Left renal pelvis (tissue), 4 donors: ENCODE data around the gene DCLK2. TPM values are rescaled to one million over a fixed set of nuclear protein-coding genes. Genes with fewer than 3 reads are reported as not detected.
A peak's percentile ranks its signal among the peaks of the same experiment; 100 is the strongest.
"Not testable (repeated sequence)": the region's sequence is repeated elsewhere in the genome, so short reads cannot be mapped to it uniquely, and the experiment has no call there.

ENCODE experiments used
- DNase-seq, 4 donors: peaks; one replicate each; pipeline ENCODE4 v3.0.0-alpha.2; 2013; ENCODE audit warnings: low read depth in 4 of 4, low spot score in 3 of 4
- polyA plus RNA-seq, 4 donors: library from polyadenylated mRNA; unstranded; fragments of 120-200 nt; gene quantifications; one replicate each; pipeline ENCODE4 v1.2.1, GENCODE V29; 2013; ENCODE audit not compliant: insufficient read length in 4 of 4

Gene DCLK2
- polyA plus RNA-seq, 4 donors: 6.1 to 13.4 (median 11.3) TPM

DNA sequence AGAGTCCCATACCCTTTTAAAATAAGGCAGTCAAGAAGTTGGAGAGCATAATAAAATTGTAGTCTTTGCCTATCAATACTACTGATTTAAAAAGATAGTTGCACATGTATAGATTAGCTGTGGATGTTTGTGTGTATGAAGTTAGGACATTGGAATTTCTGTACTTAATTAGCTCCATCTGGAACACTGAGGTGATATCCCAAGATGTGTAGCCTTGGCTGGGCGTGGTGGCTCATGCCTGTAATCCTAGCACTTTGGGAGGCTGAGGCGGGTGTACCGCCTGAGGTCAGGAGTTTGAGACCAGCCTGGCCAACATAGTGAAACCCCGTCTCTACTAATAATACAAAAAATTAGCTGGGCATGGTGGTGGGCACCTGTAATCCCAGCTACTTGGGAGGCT lies 119.0 kb downstream of the DCLK2 start:
- not testable (repeated sequence) for DNase-seq

GRCh38 chr4:150199056-150199455 lies 120.8 kb downstream of the DCLK2 start:
- DNase-seq: no peak

DNA sequence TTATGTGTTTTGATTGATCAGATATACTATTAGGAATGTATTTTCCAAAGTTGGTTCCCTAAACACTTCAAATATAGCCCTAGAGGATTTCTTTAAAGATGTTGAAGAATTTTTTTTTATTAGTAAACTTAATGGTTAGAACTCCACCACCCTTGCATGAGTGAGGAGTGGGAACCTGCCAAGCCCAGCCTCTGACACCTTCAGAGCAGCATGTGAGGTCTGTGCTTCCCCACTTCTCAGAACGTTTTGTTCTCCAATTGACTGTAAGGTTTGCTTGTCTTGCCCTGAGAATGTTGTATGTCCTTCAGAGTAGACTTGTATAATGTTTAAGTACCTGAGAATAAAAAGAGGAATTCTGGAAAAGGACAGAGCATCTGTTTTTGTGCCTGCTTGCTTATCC lies 126.8 kb downstream of the DCLK2 start:
- no peak for DNase-seq

- no peak for DNase-seq
These were observed 128.0 kb downstream of the DCLK2 start for GRCh38 chr4:150206265-150206664.

DNA sequence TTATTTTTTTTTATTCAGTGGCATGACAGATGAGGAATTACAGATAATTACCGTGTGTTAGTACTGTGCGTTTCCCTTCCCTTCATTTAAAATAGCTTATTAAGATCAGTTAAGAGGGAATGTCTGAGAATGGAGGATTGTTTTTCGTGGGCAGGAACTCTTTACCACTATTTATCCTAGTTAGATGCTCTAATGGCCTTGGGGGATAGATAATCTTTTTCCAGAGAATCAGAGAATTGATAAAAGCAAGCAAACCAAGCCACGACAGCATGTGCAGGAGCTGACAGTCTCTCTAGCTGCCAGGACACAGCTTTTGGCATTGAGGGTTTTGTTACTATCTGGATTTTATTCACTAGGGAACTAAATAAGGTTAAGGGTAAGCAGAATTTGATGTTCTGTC lies 128.7 kb downstream of the DCLK2 start:
- no peak for DNase-seq

DNA sequence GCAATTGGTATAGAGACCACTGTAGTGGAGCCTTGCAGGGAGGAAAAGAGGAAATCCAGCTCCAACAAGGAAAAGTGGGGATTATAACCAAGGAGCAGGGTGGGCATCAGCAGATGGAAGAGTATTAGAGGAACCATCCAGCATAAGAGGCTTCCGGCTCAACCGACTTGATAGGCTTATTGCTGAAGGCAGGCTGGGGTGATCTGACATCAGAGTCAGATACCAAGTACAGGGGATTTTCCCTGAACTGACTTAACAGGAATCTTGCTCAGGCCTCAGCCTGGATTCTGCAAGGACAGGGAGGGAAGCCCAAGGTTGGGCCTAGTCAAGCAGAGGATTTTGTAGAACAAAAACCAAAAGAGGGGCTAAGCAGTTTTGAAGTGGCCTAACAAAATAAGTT lies 129.6 kb downstream of the DCLK2 start:
- DNase-seq: no peak

GRCh38 chr4:150209140-150209829 lies 131.0 kb downstream of the DCLK2 start:
- peak in 1 of 4 donors; percentile 36 for DNase-seq

DNA sequence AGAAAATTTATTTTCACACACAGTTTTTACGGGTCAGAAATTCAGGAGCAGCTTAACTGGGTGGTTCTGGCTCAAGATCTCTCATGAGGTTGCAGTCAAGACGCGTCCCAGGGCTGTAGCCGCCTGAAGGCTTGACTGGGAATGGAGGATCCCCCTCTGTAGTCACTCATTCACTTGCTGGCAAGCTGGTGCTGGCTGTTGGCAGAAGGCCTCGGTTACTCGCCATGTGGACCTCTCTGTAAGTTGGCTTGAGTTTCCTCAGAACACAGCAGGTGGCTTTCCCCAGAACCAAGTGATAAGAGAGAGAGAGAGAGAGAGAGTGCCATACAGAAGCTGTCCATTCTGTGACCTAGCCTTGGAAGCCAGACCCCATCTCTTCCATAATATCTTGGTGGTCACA lies 132.8 kb downstream of the DCLK2 start:
- no peak for DNase-seq

DNA sequence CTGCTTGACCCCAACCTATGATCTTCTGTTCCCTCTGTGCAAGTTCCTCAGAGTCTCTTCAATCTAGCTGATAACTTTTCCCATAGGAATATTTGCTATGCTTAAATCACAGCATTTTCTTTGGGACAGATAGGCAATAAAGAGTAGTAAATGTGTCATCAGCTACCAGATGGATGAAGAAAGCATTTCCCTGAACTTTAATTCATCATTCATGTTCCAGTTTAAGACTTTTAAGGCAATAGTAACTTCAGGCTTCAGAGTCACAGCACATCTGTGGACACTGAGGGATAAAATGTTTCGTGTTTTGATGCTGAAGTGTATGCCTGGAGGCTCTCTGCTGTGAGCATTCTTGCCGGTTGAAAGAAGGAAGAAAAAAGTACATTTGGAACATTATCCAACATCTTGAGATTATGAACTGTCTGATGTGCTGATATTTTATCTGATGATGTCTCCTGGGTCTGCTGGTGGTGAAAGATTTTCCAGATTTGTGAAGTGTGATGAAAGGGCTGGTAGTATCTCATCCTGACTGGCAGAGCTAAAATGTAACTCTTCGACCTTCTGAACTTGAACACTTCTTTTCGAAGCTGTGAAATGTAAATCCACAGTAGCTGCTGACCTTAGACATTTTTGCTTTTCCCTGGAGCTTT lies 133.7 kb downstream of the DCLK2 start:
- DNase-seq: peak in 3 of 4 donors; percentile 27 to 41 (median 33)

GRCh38 chr4:150212485-150212884 lies 134.2 kb downstream of the DCLK2 start:
- no peak for DNase-seq

GRCh38 chr4:150212927-150213326 lies 134.7 kb downstream of the DCLK2 start:
- no peak for DNase-seq

DNA sequence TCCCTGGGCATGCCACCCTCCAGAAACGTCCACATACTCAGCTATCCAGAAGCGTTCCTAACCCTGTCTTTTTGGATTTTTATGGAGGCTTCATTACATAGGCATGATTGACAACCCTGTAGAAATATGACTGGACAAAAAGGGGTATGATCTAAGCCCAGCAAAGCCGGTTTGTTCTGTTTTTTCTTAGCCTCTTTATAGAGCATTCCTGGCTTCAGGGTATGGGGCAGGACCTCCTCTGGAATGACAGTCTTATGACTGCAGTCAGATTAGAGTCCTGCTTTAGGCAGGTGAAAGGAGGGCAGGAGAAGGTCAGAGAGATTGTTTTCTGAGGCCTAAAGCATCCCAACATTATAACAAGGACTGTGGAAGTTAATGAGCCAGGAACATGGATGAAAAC lies 137.4 kb downstream of the DCLK2 start:
- no peak for DNase-seq

DNA sequence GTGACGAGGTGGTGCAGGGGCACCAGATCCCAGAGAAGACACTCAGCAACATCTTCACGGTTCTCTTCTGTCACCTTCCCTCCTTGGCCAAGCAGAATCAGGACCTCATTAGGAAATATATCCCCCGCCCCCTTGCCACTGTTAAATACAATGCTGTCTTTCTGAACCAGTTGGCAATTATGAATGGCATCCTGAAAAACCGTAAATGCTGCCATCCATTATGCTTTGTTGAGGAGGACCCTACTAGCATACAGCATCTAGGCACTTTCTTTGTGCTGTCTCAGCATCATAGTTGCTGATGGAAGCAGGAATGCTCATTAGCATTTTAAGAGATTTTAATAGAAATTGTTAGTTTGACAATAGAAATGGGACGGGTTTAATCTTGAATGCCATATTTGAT lies 138.5 kb downstream of the DCLK2 start:
- DNase-seq: no peak

- DNase-seq: no peak
These were observed 138.9 kb downstream of the DCLK2 start for GRCh38 chr4:150217192-150217591.

DNA sequence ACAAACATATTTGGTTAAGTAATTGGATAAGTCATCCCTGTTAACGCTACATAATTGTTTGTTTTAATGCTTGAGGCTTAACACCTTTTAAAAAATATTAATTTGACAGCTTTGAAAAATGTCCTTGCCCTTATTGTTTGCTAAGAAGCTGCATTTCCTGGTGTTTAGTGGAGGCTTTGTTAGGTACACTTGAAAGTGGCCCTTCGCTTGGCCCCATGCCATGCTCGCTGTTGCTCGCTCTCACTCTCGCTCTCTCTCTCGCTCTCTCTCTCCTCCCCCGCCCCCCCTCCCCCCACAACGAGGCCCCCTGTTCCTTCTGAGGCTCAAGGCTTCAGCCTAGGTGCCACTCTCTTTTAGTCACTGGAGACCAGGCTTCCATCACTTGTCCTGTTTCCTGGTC lies 139.6 kb downstream of the DCLK2 start:
- DNase-seq: no peak

DNA sequence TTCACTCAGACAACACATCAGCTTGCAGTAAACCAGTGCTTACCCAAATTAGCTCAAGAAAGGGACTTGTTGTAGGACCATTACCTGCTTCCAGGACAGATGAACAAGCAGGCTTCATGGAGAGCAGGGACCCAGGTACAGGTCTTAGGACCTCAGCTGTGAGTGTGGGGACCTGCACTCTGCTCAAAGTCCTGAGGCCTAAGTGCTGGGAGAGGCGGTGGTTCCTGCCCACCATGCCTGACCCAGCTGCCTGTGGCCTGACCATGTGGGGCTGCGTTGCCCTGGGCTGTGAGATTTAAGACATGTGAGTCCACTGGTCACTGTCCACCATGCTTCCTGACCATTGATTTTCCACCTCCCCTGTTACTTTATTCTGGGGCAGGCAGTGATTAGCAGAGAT lies 140.2 kb downstream of the DCLK2 start:
- DNase-seq: no peak

GRCh38 chr4:150219841-150220240 lies 141.6 kb downstream of the DCLK2 start:
- DNase-seq: no peak

GRCh38 chr4:150224896-150225591 lies 146.8 kb downstream of the DCLK2 start:
- no peak for DNase-seq

GRCh38 chr4:150229520-150229919 lies 151.3 kb downstream of the DCLK2 start:
- no peak for DNase-seq

DNA sequence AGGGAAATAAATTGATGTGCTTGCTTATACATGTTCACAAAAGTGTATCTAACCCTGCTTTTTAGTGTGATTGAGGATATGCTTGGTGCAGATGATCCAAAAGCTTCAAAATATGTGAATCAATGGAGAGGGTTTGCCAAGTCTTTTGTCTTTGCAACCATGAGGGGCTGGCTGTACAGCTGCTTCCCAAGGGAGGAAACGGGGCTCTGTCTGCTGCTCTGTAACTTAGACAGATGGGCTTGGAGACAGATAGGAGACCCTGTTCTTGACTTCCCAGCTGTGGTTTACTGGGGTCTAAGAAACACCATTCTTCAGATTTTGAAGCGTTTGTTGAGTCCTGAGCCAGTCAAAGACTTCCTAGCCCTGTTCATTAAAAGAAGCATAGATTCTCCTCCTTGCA lies 152.3 kb downstream of the DCLK2 start:
- no peak for DNase-seq

DNA sequence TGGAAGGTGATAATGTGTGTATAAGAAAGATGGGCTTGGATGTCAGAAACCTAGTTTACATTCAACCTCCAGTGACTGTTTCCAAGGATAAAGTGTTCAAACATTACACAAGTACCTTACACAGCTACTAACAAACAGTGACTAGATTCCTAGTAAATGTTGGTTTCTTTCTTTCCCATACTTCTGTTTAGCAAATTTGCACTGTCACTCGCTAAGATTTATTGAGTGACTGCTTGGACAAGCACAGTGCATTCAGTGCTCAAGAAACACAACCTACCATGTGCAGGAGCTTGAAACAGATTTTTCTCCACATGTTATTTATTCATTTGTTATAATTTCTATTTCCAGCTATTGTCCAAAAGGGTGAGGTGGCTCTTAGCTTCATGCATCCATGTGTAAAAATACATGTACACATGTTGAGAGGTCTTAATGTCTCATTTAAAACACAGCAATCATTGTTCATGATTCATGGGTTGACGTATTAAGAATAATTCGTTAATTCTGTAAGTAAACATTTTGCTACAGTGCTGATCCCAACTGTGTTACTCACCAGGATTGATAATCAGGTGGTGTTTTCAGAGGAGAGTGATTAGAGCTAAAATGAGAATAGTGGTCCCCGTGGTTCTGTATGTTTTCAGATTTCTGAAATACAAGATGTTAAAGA lies 153.0 kb downstream of the DCLK2 start:
- no peak for DNase-seq
